Measurements from ENCODE around the gene GNAO1.

DNA sequence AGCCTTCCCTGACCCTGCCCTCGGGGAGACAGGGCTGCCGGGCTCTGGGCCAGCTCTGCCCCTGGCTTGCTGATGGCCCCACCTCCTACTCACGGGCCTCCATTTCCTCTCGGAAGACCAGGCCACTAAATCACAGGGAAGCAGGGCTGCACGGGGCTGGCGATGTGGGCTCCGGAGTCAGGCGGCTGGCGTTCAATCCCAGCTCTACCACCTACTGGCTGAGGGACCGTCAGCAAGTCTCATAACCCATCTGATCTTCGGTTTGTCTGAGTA lies 120.7 kb downstream of the GNAO1 start:
- TF ChIP-seq CTCF (IDR thresholded peaks at IDR 0.05) = no peak
- no peak for TF ChIP-seq POLR2A (IDR thresholded peaks at IDR 0.05)
